Muscle of back (tissue), 11 donors: ENCODE data around the gene INTS13. TPM values are rescaled to one million over a fixed set of nuclear protein-coding genes. Genes with fewer than 3 reads are reported as not detected.
A peak's percentile ranks its signal among the peaks of the same experiment; 100 is the strongest.
"Not testable (repeated sequence)": the region's sequence is repeated elsewhere in the genome, so short reads cannot be mapped to it uniquely, and the experiment has no call there.

ENCODE experiments used
- DNase-seq, 3 donors: peaks; one replicate each; pipeline versions ENCODE4 v3.0.0 to v3.0.0-alpha.2; 2013
- polyA plus RNA-seq, 10 donors: library from polyadenylated mRNA; unstranded; fragments of 120-200 nt; gene quantifications; one replicate each; pipeline ENCODE4 v1.2.1, GENCODE V29; 2013; ENCODE audit not compliant: insufficient read length in 10 of 10

Gene INTS13
- polyA plus RNA-seq, 10 donors = 25.0 to 38.3 (median 27.2) TPM

DNA sequence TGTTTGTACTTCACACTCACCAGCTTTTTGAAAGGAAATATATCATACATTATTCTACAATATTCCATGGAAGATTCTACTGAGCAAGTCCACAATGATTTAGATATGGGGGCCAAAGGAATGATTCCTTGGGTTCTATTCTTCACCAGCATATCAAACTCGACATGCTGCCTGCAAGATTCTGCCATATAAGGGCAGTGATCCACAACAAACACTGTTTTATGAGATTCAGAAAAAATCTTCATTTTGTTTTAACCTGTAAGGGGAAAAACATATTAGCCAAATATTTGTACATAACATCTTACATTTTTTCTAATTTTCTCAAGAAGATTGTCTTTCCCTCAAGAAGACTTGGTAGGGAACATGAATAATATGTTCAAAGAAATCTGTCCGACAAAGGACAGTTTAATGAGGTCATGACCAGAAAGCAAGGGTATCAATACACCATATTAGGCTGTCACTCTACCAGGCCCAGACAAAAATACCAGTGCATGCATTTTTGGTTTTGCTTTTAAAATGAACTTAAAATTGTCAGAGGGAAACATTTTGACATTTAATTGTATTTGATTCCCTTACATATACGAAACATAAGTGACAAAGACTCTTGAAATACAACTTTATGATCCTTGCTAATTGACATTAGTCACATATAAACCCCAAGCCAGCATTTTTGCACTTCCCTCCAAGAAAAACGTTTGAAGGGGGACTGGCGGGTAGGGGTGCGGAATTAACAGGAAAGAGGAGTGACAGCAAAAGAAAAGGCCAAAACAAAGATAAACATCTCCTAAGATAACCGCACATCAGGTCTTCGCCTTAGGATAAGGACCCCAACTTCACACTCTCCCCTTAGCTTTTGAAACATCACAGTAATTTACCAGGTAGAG, 980 bp downstream of the INTS13 start:
- DNase-seq = peak in 1 of 3 donors; percentile 10

DNA sequence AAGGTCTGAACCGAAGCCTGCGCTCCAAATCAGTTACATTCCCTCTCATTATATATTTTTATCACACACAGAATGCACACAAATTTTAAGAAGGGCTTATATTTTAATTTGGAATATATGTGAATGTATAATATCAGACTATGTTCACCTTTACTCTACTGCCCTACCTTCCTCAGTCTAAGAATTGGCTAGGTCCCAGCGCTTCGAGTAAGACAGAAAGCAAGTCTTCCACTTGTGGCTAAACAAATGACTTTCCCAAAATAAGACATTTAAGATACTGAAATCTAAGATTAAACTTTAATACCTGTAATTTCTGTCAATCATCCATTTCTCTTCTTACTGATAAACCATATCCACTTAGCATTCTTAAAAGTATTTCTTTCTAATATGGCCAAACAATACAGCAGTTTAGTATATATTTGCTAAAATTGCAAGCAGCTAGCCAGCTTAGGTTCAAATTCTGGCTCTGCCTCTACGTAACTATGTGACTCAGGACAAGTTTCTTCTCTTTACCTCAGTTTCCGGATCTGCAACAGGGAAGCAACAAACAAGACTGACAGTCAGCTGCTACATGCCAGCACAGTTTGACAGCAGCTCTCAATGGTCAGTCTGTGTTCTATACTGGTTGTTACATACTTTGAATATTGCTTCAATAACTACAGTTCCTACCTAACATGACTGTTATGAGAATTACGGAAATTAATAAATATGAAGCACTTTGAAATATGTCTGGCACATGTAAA, 2.0 kb downstream of the INTS13 start:
- no peak for DNase-seq

DNA sequence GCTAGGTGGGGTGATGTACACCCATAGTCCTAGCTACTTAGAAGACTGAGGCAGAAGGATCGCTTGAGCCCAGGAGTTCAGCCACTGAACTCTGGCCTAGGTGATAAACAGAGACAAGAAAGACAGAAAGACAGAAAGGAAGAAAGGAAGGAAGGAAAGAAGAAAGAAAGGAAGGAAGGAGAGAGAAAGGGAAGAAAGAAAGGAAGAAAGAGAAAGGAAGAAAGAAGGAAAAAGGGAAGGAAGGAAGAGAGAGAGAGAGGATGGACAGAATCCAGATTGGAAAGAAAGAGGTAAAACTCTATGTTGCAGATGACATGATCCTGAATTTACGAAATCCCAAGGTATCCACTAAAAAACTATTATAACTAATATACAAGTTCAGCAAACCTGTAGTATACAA, 8.2 kb downstream of the INTS13 start:
- DNase-seq = no peak

DNA sequence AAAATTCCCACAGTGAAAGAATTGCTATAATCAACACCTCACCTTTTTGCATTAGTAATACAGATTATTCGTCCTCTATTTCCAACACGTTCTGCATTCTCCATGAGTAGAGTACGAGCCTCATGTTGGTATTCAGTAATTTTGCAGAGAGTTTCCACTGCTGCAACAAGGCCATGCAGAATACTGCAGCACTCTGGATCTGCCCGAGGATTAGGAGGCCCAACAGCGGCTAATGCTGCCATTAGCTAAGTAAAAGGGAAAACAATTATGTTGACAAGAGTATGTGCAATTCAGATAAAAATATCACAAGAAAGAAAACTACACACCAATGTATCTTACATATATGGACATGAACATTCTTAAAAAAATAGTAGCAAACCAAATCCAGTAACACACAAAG, 9.1 kb downstream of the INTS13 start:
- DNase-seq = no peak

DNA sequence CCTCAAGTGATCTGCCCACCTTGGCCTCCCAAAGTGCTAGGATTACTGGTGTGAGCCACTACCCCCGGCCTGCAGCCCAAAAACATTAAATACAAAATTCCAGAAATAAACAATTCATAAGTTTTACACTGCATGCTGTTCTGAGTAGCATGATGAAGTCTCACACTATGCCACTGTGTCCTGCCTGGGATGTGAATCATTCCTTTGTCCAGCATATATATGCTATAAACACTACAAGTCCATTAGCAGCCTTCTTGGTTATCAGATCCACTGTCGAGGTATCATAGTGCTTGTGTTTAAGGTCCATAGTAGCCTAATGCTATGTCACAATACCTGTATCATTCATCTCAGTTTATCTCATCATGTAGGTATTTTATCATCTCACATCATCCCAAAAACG, 15.9 kb downstream of the INTS13 start:
- DNase-seq = no peak

DNA sequence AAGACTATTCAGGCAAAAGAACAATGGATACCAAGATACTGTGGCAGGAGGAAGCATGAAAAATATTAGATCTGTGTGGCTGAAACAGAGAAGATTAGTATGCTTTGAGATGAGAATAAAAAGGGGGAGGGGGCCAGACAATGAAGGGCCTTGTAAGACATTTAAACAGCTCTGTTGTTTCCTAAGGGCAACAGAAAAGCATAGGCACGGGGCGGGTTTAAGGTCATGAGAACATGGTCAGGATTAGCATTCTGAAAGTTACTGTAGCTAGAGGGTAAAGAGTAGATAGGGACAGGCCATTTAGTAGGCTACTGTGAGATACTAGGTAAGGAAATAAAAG, 18.6 kb downstream of the INTS13 start:
- DNase-seq = no peak

DNA sequence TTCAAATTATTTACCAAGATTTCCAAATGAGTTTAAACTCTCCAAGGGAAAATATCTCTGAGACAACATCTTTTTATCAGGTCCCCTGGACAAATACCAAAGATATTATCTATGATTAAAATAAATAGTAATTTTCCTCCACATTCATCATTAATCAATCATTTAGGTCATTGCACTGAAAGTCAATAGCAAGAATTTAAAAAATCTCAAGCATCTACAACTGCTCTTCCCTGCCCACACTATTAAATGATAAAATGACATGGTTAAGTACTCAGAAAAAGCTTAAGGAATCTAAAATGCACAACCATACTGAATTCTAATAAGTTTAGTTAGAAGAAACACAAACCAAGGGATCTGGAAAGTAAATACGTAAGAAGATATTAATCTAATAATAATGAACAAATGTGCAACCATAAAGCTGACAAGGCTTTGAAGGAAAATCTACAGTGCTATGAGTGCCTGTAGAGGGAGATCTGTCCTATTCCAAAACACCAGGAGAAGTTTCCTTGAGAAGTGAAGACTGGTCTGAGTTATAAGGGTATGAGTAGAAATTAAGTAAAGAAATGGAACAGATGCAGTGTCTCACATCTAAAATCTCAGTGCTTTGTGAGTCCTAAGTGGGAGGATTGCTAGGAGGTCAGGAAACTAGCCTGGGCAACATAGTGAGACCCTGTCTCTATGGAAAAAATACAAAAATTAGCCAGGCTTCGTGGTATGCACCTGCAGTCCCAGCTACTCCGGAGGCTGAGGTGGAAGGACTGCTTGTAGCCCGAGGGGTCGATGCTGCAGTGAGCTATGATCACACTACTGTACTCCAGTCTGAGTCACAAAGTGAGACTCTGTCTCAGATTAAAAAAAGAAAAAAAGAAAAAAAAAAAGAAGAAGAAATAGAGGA, 19.2 kb downstream of the INTS13 start:
- no peak for DNase-seq

DNA sequence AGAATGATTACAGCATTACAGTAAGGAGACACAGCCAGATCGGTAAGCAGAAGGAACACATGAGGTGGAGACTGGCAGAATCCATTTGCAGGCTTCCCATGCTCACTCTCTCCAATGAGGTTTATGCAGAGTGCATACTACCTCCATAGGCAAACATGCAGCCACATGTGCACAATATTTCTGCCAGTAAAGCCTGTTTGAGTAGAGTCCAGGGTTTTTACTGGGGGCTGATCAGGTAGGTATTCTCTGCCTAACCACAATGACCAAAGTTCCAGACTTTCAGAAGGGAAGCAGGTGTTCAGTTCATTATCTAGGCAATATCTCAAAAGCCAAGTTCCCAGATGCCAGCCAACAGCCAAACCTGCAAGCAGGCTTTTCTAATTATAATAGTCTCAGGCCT, 31.1 kb downstream of the INTS13 start:
- no peak for DNase-seq

DNA sequence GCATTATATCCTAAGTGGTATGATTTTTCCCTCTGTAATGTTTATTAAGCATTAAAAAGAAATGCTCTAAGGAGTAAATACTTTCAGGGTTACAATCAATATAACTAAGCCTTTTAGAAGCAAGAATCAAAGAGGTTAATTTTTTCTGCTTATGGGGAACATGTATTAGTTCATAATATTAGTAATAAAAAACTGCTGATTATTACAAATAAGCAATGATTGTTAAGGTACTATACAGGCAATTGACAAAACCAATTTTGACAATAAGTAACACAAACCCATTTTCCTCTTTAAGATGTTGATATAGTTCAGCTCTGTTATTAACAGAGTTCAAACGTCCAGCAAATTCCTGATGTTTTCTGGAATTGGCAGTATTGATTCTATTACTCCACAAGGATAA, 31.8 kb downstream of the INTS13 start:
- DNase-seq = no peak

DNA sequence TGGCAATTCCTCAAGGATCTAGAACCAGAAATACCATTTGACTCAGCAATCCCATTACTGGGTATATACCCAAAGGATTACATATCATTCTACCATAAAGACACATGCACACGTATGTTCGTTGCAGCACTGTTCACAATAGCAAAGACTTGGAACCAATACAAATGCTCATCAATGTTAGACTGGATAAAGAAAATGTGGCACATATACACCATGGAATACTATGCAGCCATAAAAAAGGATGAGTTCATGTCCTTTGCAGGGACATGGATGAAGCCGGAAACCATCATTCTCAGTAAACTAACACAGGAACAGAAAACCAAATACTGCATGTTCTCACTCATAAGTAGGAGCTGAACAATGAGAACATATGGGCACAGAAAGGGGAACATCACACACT, 34.4 kb downstream of the INTS13 start:
- DNase-seq = not testable (repeated sequence)

DNA sequence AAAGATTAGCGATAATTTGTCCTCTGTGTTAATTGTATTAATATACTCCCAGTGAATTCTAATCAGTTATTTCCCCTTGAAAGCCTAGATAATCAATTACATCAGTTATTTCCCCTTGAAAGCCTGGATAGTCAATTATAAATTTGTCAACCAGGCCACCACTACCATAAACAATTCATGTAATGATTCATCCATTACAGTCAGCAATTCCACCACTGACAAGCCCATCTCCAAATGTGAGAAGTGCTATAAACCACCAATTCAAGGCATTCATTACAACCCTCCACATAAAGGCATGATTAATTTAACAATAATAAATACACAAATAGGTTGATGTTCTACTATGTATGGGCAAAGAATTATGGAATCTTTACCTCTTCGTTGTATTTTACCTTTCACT, 40.9 kb downstream of the INTS13 start:
- DNase-seq = no peak

DNA sequence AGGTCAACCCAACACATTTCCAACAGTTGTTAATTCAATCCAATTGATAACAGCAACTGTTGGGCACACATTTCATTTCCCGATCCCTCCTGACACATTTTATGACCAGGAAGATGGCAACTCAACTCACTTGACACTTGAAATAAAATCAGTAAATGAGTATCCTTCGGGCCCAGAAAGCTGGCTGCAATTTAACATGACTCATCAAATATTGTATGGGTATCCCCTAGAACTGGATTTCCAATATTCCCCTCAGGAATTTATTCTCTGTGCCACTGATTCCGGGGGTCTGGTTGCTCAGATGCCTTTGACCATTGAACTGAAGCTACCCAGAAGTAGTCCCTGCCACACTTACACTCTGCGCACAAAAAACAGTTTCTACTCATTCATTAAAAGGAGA, 42.1 kb downstream of the INTS13 start:
- no peak for DNase-seq

DNA sequence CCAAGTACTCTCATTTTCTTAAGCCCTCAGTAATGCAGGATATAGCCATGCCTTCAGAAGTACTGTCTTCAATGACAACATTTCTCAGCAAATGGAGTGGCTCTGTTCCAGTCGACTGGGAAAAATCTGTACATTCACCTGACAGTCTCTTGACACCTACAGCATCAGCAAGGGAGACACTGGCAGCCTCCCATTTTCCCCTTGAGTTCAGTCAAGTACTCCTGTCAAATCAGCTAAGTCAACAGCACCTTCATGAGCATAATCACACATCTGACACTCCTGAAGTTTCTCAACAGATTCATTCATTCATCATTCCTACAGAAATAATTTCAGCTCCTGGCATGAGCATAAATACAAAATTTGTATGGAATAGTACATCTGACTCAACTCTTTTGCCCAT, 46.1 kb downstream of the INTS13 start:
- DNase-seq = no peak

DNA sequence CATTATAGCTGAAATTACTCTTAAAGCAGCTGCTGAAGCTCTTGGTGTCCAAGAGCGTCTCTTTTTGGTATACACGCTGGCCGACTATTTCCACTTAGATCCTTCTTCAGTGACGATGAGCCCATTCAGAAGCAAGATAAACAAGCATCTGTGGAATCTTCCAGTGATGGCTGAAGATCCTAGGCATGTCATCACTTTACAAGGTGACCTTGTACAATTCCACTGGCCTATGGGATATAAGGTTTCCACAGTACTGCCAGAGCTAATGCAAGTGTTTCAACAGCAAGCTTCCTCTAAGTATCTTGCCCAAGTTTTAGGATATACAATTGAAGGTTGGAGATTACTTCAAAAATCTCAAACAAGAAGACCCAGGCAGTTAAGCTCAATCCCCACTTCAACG, 47.0 kb downstream of the INTS13 start:
- no peak for DNase-seq

DNA sequence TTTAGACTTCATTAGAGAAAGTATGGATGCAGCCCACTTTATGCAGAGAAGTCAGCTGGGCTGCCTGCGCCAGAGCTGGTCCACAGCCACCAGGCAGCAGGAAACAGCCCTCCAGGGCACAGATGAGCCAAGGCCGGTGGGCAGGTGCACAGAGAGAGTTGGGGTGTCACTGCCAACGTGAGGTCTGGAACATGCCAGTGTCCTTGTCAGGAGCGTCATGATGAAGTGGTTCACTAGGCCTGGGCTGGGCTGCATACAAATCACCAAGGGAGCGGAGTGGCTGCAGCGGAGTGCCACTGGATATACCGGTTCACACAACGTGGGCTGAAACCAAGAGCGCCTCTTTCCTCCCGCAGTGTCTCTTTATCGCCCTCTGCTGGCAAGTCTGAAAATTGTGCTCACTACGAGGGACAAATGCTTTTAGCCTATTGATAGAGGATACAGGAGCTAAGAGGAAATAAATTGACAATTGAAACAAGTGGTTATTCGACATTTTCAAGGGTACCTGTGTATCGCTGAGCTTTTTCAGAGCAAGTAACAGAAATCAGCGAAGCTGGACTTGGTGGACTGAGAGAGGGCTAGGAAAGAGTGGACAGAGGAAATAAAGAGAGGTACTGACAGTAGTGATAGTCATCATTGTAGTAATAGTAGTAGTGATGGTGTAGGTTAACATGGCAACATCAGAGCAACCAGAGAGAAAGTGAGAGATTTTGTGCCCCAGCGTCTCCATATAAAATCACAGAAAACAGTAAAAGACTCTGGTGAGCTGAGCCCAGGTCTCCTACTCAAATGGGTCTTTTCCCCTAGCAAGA, 52.8 kb downstream of the INTS13 start:
- DNase-seq = peak; percentile 79 to 88 (median 86)

DNA sequence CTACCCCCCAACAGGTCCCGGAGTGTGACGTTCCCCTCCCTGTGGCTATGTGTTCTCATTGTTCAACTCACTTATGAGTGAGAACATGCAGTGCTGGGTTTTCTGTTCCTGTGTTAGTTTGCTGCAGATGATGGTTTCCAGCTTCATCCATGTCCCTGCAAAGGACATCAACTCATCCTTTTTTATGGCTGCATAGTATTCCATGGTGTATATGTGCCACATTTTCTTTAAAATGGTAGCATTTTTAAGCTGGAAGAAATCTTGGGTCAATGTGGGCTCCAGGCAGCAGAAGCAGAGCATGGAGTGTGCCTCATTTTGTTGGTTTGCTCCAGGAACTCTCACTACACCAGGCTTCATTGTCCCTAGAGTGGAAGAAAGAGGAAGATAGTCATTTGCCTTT, 57.2 kb downstream of the INTS13 start:
- no peak for DNase-seq

DNA sequence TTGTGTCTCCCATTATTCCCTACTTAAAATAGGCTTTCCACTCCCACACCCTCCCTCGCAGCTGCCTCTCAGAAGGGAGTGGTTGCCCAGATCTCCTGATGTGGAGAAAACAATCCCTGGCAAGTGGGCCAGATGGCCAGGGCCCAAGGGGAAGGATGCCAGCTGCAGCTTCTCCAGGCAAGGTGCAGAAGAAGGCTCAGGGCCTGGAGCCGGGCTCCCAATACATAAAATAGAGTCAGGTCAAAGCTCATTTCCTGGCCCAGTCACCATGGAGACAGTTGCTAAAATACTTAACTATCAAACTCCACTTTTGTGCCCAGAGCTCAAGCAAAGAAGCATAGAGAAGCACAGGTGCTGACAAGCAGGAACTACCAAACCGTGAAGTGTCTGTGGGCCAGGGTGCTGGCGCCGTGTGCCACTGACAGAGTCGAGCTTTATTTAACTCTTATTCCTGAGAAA, 59.1 kb downstream of the INTS13 start:
- DNase-seq = peak; percentile 57 to 83 (median 70)

DNA sequence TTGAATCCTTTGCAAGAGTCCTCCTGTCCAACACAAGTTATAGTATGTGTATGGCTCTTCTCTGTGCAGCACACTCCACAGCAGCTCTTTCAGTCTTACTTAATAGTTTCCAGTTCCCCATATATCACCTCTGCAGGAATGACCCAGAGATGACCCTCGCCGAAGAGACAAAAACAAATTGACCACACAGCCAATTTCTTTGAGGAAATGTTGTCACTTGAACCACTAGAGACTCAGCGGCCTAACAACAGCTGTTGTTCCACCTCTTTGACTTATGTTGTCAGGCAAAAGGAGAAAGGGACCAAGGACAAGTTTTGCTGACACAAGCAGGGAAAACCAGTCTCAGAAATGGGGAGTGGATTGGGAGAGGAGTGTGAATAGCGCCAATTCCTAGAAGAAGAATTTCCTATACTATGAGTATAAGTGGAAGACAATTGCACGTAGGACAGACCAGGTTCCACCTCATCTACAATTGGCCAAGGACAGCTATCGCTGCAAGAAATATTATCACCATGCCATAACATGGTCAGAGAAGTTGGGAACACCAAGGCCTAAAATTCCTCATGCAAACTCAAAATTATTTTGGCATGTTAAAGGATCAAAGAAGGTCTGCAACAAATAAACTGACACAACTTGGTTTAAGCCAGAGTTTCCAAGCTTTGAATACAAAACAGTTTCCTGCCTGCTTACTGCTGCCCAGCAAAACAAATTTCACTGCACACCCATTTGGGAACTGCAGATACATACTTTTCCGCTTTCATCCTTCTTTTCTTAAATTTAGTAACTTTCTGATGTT, 63.1 kb downstream of the INTS13 start:
- peak; percentile 37 to 69 (median 41) for DNase-seq

DNA sequence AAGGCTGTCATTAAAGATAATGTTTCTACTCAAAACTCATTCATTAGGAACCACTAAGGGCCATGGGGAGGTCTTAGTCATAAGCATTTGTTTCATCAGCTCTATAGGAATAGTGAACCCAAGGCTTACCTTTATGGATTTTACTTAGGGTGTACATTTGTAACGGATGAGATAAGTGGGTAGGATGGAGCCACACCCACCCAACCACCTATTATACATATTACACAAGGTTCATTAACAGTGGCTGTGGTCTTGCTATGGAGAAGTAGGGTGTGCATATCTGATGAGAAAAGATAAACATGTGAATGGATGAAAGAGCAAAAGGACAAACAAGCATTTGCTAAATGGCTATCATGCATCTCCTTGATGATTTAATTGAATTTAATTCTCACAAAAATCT, 65.2 kb downstream of the INTS13 start:
- DNase-seq = no peak

DNA sequence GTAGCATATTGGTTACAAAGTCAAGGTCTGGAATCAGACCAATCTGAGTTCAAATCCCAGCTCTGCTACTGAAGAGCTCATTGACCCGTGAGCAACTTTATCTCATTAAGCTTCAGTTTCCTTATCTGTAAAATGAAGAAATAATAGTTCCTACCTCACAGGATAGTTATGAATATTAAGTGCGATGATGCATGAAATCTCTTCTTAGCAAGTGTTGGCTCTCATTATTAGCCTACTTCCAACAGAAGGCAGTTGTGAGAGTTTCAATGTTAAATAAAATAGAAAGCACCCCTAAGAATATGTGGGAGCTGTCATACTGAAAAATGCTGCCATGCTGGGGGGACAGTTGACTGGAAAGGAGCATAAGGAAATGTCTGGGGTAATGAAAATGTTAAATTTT, 65.8 kb downstream of the INTS13 start:
- DNase-seq = no peak
